NCI-H2029 treated with DMSO at 0.1 percent for 48 hours (cell line): ENCODE results near the gene SSC5D.
"Not testable (repeated sequence)": the region's sequence is repeated elsewhere in the genome, so short reads cannot be mapped to it uniquely, and the experiment has no call there.

Source experiments
- DNase-seq: peaks from one replicate; lab custom pipeline; 2025; lab: John Stamatoyannopoulos, UW

Gene SSC5D

GRCh38 chr19:55503502-55504251 lies 15.4 kb downstream of the SSC5D start:
- DNase-seq: peak; percentile 75

- DNase-seq: no peak
Measured at GRCh38 chr19:55504252-55504603, 16.0 kb downstream of the SSC5D start.

- no peak for DNase-seq
Measured at GRCh38 chr19:55504981-55505380, 16.7 kb downstream of the SSC5D start.

- DNase-seq: no peak
Measured at GRCh38 chr19:55508120-55508519, 19.9 kb downstream of the SSC5D start.

GRCh38 chr19:55516878-55517620 lies 28.8 kb downstream of the SSC5D start:
- DNase-seq: peak; percentile 71

- no peak for DNase-seq
Measured at GRCh38 chr19:55519451-55520311, 31.4 kb downstream of the SSC5D start.

- DNase-seq: no peak
Measured at GRCh38 chr19:55520691-55521292, 32.6 kb downstream of the SSC5D start.

GRCh38 chr19:55525289-55526101 lies 37.3 kb downstream of the SSC5D start:
- DNase-seq: no peak

GRCh38 chr19:55526216-55527196 lies 38.3 kb downstream of the SSC5D start:
- peak; percentile 81 for DNase-seq

GRCh38 chr19:55527197-55528029 lies 39.2 kb downstream of the SSC5D start:
- DNase-seq: no peak

GRCh38 chr19:55528030-55528803 lies 40.0 kb downstream of the SSC5D start:
- no peak for DNase-seq

- DNase-seq: no peak
Measured at GRCh38 chr19:55529636-55530234, 41.5 kb downstream of the SSC5D start.

- DNase-seq: no peak
Measured at GRCh38 chr19:55530996-55531395, 42.8 kb downstream of the SSC5D start.

GRCh38 chr19:55534280-55534679 lies 46.0 kb downstream of the SSC5D start:
- not testable (repeated sequence) for DNase-seq

GRCh38 chr19:55535173-55535964 lies 47.1 kb downstream of the SSC5D start:
- DNase-seq: no peak

- DNase-seq: no peak
Measured at GRCh38 chr19:55535965-55536350, 47.7 kb downstream of the SSC5D start.

- DNase-seq: no peak
Measured at GRCh38 chr19:55536366-55536765, 48.1 kb downstream of the SSC5D start.
